ENCODE measurements around the gene PAX5.

- TF ChIP-seq DPF2 (CRISPR knock-in tag; IDR thresholded peaks at IDR 0.05; ENCODE audit: borderline replicate concordance, low read depth) (no peak), ZBTB33 (CRISPR knock-in tag; IDR thresholded peaks at IDR 0.05) (no peak), RAD21 (CRISPR knock-in tag; IDR thresholded peaks at IDR 0.05) (no peak), DDIT3 (CRISPR knock-in tag; IDR thresholded peaks at IDR 0.05) (no peak), JUN (CRISPR knock-in tag; IDR thresholded peaks at IDR 0.05) (no peak), GTF2F1 (IDR thresholded peaks at IDR 0.05; ENCODE audit: low read length) (no peak), REST (IDR thresholded peaks at IDR 0.05; ENCODE audit: borderline replicate concordance in 1 of 2, low read depth in 1 of 2, low read length in 2 of 2) (no peak), EZH2 (conservative IDR thresholded peaks at IDR 0.05; ENCODE audit: low read depth, low read length) (peak; percentile 87), SP4 (CRISPR knock-in tag; IDR thresholded peaks at IDR 0.05) (no peak), YY1 (IDR thresholded peaks at IDR 0.05; ENCODE audit: insufficient read depth, insufficient replicate concordance, low read depth, low read length) (no peak), MXI1 (IDR thresholded peaks at IDR 0.05; ENCODE audit: borderline replicate concordance, low read depth, low read length) (no peak), ZBTB40 (IDR thresholded peaks at IDR 0.05) (no peak), ZBTB40 (CRISPR knock-in tag; IDR thresholded peaks at IDR 0.05) (no peak), CTCF (CRISPR knock-in tag; IDR thresholded peaks at IDR 0.05) (no peak)
Observed at GRCh38 chr9:37035648-37036370, 1.7 kb upstream of the PAX5 start.

Measured in HepG2 (cell line).